Esophagus squamous epithelium (tissue), 4 donors: ENCODE measurements around the gene TUBB6.

Experiments
- POLR2A ChIP-seq, 4 donors: fragments of 450-650 bp; IDR thresholded peaks; one replicate each; pipeline ENCODE4 v1.6.1; 2017; ENCODE audit warnings: antibody characterized with exemption in 4 of 4, mild to moderate bottlenecking in 4 of 4, moderate library complexity in 3 of 4
- TF ChIP-seq, protein P1 (sequence below), 6 experiments: fragments of 450-650 bp in 4 of 6; fragments of 200-600 bp in 2 of 6; sonication (generic) in 2 of 6; IDR thresholded peaks; one replicate each; pipeline ENCODE4 v1.5.1; 2016 to 2019; ENCODE audit warnings: antibody characterized with exemption in 6 of 6, mild to moderate bottlenecking in 4 of 6, moderate library complexity in 4 of 6

DNA sequence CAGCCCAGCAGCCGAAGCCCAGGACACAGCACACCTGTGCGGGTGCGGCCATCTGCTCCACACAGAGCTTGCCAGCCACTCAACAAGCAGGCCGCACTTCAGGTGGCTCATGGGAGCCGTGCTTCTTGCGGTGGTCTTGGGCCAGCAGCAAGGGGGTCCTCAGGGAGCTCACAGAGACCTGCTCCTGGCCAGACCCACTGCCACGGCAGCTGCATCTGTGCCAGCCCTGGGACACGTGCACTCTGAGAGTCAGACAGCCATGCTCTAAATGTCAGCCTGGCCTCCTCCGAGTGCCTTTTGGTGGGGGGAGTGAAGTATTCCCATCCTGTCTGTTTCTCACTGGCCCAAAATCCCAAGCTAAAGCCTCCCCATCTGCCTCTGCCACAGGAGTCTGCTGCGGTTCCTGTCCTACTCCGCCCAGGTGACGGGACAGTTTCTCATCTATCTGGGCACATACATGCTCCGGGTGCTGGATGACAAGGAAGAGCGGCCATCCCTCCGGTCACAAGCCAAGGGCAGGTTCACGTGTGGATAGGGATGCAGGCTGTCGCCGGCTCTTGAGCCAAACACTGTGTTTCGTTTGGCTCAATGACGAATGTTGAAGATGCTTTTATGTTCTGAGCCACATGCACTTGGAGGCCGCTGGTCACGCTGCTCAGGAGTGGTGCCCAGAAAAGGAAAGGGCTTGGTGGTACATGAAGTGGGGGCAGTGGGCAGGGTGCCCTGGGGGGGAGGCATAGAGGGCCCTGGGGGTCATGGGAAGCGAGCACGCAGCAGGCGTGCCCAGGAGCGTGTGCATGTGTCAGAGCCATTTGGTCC is 31.1 kb upstream of the TUBB6 start:
- no peak for TF ChIP-seq POLR2A (IDR thresholded peaks at IDR 0.05)
- TF ChIP-seq, protein P1, sequence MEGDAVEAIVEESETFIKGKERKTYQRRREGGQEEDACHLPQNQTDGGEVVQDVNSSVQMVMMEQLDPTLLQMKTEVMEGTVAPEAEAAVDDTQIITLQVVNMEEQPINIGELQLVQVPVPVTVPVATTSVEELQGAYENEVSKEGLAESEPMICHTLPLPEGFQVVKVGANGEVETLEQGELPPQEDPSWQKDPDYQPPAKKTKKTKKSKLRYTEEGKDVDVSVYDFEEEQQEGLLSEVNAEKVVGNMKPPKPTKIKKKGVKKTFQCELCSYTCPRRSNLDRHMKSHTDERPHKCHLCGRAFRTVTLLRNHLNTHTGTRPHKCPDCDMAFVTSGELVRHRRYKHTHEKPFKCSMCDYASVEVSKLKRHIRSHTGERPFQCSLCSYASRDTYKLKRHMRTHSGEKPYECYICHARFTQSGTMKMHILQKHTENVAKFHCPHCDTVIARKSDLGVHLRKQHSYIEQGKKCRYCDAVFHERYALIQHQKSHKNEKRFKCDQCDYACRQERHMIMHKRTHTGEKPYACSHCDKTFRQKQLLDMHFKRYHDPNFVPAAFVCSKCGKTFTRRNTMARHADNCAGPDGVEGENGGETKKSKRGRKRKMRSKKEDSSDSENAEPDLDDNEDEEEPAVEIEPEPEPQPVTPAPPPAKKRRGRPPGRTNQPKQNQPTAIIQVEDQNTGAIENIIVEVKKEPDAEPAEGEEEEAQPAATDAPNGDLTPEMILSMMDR (IDR thresholded peaks at IDR 0.05) = no peak
